ENCODE measurements around the gene PLXNA3.

The PLXNA3 gene

GRCh38 chrX:154478728-154479622, 20.9 kb downstream of the PLXNA3 start, which contains the start of gene LAGE3:
Gene LAGE3, minus strand, starts transcription at chrX:154479281. Its CDS starts 366 bp downstream, at chrX:154478915.
- TF ChIP-seq CTCF (IDR thresholded peaks at IDR 0.05) = no peak
- H3K27me3 ChIP-seq (ENCODE audit: control insufficient read depth, insufficient read depth, low read length) = no peaks in the 10 kb centered on the region
- H3K36me3 ChIP-seq (ENCODE audit: control insufficient read depth, insufficient read depth, low read length) = no peaks in the 10 kb centered on the region
- H3K9ac ChIP-seq = no peak within 1 kb of the TSS
- H3K4me2 ChIP-seq (ENCODE audit: low read length) = peak within 1 kb of the TSS; percentile 74
- no peaks in the 10 kb centered on the region for H3K79me2 ChIP-seq
- H3K4me3 ChIP-seq (ENCODE audit: low read depth, low read length) = peak within 1 kb of the TSS; percentile 60
- peak within 1 kb of the TSS; percentile 86 for H2AFZ ChIP-seq
- H3K9me3 ChIP-seq (ENCODE audit: control insufficient read depth, low read length) = no peaks in the 10 kb centered on the region
- peak within 1 kb of the TSS; percentile 68 for H3K27ac ChIP-seq
- H3K4me1 ChIP-seq = no peaks in the 10 kb centered on the region

GRCh38 chrX:154481195-154481594, 23.1 kb downstream of the PLXNA3 start:
- Histone ChIP-seq H2AFZ (no peak overlapping the region), H3K9me3 (ENCODE audit: control insufficient read depth, low read length) (no peaks in the 10 kb centered on the region), H3K4me1 (no peaks in the 10 kb centered on the region), H3K79me2 (no peaks in the 10 kb centered on the region), H3K36me3 (ENCODE audit: control insufficient read depth, insufficient read depth, low read length) (no peaks in the 10 kb centered on the region), H3K27me3 (ENCODE audit: control insufficient read depth, insufficient read depth, low read length) (no peaks in the 10 kb centered on the region), H3K4me3 (ENCODE audit: low read depth, low read length) (no peak overlapping the region), H3K9ac (no peak overlapping the region), H3K4me2 (ENCODE audit: low read length) (no peak overlapping the region), H3K27ac (no peak overlapping the region)
- TF ChIP-seq CTCF (IDR thresholded peaks at IDR 0.05) = no peak

GRCh38 chrX:154481911-154482601, 24.0 kb downstream of the PLXNA3 start:
- TF ChIP-seq CTCF (IDR thresholded peaks at IDR 0.05) = no peak
- H3K27me3 ChIP-seq (ENCODE audit: control insufficient read depth, insufficient read depth, low read length) = no peaks in the 10 kb centered on the region
- no peaks in the 10 kb centered on the region for H3K9me3 ChIP-seq (ENCODE audit: control insufficient read depth, low read length)
- H2AFZ ChIP-seq = no peak overlapping the region
- H3K4me1 ChIP-seq = no peaks in the 10 kb centered on the region
- no peak overlapping the region for H3K27ac ChIP-seq
- H3K4me3 ChIP-seq (ENCODE audit: low read depth, low read length) = no peak overlapping the region
- H3K9ac ChIP-seq = no peak overlapping the region
- H3K36me3 ChIP-seq (ENCODE audit: control insufficient read depth, insufficient read depth, low read length) = no peaks in the 10 kb centered on the region
- no peaks in the 10 kb centered on the region for H3K79me2 ChIP-seq
- no peak overlapping the region for H3K4me2 ChIP-seq (ENCODE audit: low read length)

- H3K4me2 ChIP-seq (ENCODE audit: low read length) = no peak overlapping the region
- H2AFZ ChIP-seq = no peak overlapping the region
- no peaks in the 10 kb centered on the region for H3K9me3 ChIP-seq (ENCODE audit: control insufficient read depth, low read length)
- H3K36me3 ChIP-seq (ENCODE audit: control insufficient read depth, insufficient read depth, low read length) = no peaks in the 10 kb centered on the region
- H3K79me2 ChIP-seq = no peaks in the 10 kb centered on the region
- no peak for TF ChIP-seq CTCF (IDR thresholded peaks at IDR 0.05)
- no peak overlapping the region for H3K4me3 ChIP-seq (ENCODE audit: low read depth, low read length)
- H3K27me3 ChIP-seq (ENCODE audit: control insufficient read depth, insufficient read depth, low read length) = no peaks in the 10 kb centered on the region
- H3K27ac ChIP-seq = no peak overlapping the region
- H3K4me1 ChIP-seq = no peaks in the 10 kb centered on the region
- H3K9ac ChIP-seq = no peak overlapping the region
Measured at GRCh38 chrX:154482786-154483185, 24.7 kb downstream of the PLXNA3 start.
